22Rv1 (cell line): Measurements from ENCODE around the gene PARVB.

Experiments
- H3K27ac ChIP-seq: fragments of 450-650 bp; 2 replicates; pipeline ENCODE4 v1.5.1; 2017
- ZFX ChIP-seq: fragments of 450-650 bp; IDR thresholded peaks from 2 replicates; pipeline ENCODE4 v1.6.1; 2017; ENCODE audit warnings: antibody characterized with exemption, borderline replicate concordance
- TF ChIP-seq, protein P1 (sequence below): fragments of 450-650 bp; IDR thresholded peaks from 2 replicates; pipeline ENCODE4 v1.5.1; 2017; ENCODE audit warnings: mild to moderate bottlenecking

PARVB gene

DNA sequence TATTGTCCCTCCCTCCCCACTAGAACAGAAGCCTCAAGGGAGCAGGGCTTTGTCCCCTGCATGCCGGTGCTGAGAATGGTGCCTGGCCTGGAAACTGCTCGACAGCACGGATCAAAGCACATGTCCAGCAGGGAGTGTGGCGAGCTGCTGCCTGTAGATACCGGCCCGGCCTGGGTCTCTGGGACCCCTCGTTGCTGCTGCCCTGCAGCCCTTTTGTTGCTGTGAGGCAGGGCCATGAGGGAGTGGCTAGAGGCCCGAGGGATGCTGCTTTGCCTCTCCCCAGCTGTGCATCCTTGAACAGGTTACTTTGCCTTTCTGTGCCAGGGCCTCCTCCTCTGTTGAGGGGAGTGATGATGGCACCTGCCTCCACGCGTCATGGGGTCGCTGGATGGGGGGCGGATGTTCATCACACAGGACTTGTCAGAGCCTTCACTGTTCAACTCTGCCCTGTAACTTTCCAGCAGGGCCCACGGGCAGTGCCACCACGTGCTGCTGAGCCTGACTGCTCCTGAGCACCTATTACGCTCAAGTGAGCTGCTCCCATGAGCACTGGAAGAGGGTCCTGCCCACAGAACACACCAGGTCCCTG lies 141.3 kb downstream of the PARVB start:
- TF ChIP-seq, protein P1, sequence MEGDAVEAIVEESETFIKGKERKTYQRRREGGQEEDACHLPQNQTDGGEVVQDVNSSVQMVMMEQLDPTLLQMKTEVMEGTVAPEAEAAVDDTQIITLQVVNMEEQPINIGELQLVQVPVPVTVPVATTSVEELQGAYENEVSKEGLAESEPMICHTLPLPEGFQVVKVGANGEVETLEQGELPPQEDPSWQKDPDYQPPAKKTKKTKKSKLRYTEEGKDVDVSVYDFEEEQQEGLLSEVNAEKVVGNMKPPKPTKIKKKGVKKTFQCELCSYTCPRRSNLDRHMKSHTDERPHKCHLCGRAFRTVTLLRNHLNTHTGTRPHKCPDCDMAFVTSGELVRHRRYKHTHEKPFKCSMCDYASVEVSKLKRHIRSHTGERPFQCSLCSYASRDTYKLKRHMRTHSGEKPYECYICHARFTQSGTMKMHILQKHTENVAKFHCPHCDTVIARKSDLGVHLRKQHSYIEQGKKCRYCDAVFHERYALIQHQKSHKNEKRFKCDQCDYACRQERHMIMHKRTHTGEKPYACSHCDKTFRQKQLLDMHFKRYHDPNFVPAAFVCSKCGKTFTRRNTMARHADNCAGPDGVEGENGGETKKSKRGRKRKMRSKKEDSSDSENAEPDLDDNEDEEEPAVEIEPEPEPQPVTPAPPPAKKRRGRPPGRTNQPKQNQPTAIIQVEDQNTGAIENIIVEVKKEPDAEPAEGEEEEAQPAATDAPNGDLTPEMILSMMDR = no peak
- no peak for TF ChIP-seq ZFX
- no peak overlapping the region for H3K27ac ChIP-seq

DNA sequence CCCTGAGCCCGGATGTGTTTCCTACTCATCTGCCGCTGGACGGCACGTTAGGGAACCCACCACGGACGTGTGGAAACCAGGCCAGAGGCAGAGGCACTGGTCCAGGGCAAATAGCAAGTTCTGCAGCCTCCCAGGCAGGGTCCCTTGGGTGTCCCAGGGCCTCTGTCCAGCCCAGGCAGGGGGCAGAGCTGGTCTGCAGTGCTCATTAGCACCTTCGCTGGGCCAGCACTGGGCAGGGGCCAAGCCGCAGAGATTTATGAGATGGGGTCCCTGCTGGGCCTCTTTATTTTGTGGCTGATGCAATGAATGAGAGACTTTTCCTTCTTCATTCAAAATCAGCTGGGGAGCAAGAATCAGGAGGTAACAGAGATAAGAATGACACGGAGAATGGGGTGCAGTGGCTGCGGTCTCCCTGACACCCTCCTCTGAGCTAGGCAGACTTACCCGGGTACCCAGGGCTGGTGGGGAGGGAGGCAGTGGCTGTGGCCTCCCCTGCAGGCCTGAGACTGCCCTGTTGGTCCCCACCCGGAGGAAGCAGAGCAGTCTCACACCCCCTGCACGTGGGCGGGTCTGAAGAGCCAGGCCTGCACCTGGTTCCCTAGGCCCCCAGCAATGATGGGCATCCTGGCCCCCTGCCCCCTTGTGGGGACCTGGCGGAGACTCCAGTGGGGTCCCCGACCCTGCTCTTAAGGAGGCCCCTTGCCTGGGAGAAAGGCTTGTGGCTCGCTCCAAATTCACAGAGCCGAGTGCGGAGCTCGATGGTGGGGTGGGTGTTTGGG lies 142.6 kb downstream of the PARVB start:
- TF ChIP-seq, protein P1 = no peak
- TF ChIP-seq ZFX = no peak
- H3K27ac ChIP-seq = no peak overlapping the region

DNA sequence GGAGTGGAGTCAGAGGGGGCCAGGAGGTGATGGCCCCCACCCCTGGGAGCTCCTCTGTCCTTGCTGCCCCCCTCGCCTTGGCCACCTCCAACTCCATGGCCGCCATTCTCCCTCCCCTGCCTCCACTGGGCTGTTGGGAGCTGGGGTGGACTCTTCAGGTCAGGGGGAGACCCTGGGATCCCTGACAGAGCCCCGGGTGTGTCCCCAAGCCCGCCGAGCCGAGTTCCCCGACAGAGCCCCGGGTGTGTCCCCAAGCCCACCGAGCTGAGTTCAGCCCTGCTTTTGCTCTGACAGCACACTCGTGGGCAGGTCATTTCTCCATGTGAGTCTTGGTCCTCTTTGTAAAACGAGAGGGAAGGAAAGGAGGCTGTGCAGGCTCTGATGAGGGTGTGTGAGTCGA lies 143.4 kb downstream of the PARVB start:
- TF ChIP-seq, protein P1 = no peak
- no peak for TF ChIP-seq ZFX
- H3K27ac ChIP-seq = no peak overlapping the region

DNA sequence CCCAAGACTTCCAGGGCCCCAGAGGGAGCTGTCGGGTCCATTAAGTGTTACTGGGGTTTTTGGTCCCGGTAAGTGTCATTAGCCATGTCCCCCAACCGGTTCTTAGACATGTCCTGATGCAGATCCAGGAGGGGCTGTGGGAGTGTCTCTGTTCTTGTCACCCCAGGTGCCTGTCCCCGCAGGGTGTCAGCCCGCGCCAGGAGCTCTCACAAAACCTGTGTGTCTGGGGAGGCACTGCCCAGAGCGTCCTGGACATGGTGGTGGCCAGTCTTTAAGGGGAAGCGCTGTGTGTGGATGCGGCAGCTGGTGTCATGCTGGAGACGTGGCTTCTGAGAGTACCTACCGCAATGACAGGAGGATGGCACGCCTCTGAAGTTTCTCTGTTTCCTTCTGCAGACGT lies 144.1 kb downstream of the PARVB start:
- no peak for TF ChIP-seq ZFX
- TF ChIP-seq, protein P1 = no peak
- no peak overlapping the region for H3K27ac ChIP-seq

DNA sequence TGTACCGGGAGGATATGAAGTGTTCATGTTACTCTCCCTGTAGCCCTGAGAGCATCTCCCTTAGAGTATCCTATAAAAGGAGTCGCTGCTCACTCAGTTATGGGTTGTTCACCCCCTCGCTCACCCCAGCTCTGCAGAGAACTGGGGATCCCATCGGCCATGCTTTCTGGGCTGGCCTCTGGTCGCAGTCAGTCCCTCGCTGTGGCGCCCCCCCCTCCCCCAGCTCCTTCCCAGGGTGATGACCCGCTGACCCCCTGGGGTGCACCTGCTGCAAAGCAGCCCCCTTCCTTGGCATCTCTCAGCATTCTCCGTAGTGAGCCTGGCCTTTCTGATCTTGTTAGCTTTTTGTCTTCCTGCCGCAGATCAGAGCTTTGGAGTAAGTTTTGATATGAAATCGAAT lies 146.4 kb downstream of the PARVB start:
- TF ChIP-seq, protein P1 = no peak
- no peak for TF ChIP-seq ZFX
- H3K27ac ChIP-seq = no peak overlapping the region

DNA sequence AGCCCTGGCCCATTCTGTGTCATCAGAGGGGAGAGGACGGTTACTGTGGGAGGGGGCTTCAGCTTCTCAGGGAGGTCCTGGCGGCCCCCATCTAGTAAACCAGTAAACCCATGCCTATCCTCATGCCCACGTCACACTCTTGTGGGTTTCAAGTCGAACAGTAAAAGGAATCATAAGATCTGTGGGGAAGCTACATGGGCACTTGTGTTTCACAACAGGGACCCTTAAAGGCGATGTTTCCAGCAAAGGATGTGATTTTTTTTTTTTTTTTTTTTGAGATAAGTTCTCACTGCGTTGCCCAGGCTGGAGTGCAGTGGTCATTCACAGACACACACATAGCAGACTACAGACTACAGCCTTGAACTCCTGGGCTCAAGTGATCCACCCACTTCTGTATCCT lies 147.5 kb downstream of the PARVB start:
- H3K27ac ChIP-seq = no peak overlapping the region
- TF ChIP-seq, protein P1 = no peak
- TF ChIP-seq ZFX = no peak
